Karpas-422 (cell line): ENCODE results near the gene SCFD1. TPM values are rescaled to one million over a fixed set of nuclear protein-coding genes. Genes with fewer than 3 reads are reported as not detected.
A peak's percentile ranks its signal among the peaks of the same experiment; 100 is the strongest.
"Not testable (repeated sequence)": the region's sequence is repeated elsewhere in the genome, so short reads cannot be mapped to it uniquely, and the experiment has no call there.

Experiments used
- DNase-seq: peaks from one replicate; pipeline ENCODE4 v3.0.0-alpha.2; 2015
- H2AFZ ChIP-seq: fragments of 200-600 bp; sonication (generic); 2 replicates; pipeline ENCODE4 v1.6.1; 2014; ENCODE audit warnings: antibody characterized with exemption, low read length, mixed read lengths
- H3K27ac ChIP-seq: fragments of 200-600 bp; sonication (generic); 2 replicates; pipeline ENCODE4 v1.5.1; 2014; ENCODE audit warnings: mild to moderate bottlenecking, low read length, moderate library complexity
- H3K27me3 ChIP-seq: fragments of 200-600 bp; sonication (generic); 2 replicates; pipeline ENCODE4 v1.6.1; 2014; ENCODE audit warnings: low read length, mixed read lengths
- H3K36me3 ChIP-seq: fragments of 200-600 bp; sonication (generic); 2 replicates; pipeline ENCODE4 v1.6.1; 2014; ENCODE audit warnings: low read length, mixed read lengths; ENCODE audit not compliant: insufficient read depth
- H3K4me1 ChIP-seq: fragments of 200-600 bp; sonication (generic); 2 replicates; pipeline ENCODE4 v1.6.1; 2014; ENCODE audit warnings: mild to moderate bottlenecking, low read length, mixed read lengths
- H3K4me2 ChIP-seq: fragments of 200-600 bp; sonication (generic); 2 replicates; pipeline ENCODE4 v1.6.1; 2014; ENCODE audit warnings: low read length, low read depth, mild to moderate bottlenecking; ENCODE audit not compliant: poor library complexity, severe bottlenecking
- H3K4me3 ChIP-seq: fragments of 200-600 bp; sonication (generic); 2 replicates; pipeline ENCODE4 v1.5.1; 2014; ENCODE audit warnings: mild to moderate bottlenecking, antibody characterized with exemption, low read length, mixed read lengths
- H3K79me2 ChIP-seq: fragments of 200-600 bp; sonication (generic); 2 replicates; pipeline ENCODE4 v1.6.1; 2014; ENCODE audit warnings: mild to moderate bottlenecking, low read length, mixed read lengths
- H3K9ac ChIP-seq: fragments of 200-600 bp; sonication (generic); 2 replicates; pipeline ENCODE4 v1.6.0; 2014; ENCODE audit warnings: low read length
- H3K9me2 ChIP-seq: fragments of 200-600 bp; sonication (generic), shearing (Covaris generic); replicated peaks from 2 replicates; pipeline ENCODE4 v1.6.0; 2014; ENCODE audit warnings: mild to moderate bottlenecking, low read length, moderate library complexity; ENCODE audit not compliant: insufficient read depth
- H3K9me3 ChIP-seq: fragments of 300-700, 200-600 bp; sonication (generic); 2 replicates; pipeline ENCODE4 v1.6.1; 2014; ENCODE audit warnings: low read length, mixed read lengths
- H4K20me1 ChIP-seq: fragments of 200-600 bp; sonication (generic); 2 replicates; pipeline ENCODE4 v1.6.1; 2014; ENCODE audit warnings: mild to moderate bottlenecking, antibody characterized with exemption, low read length, low read depth; ENCODE audit not compliant: insufficient read depth
- total RNA-seq: library from RNA; depleted of rRNA; stranded (reverse); fragments of >200 nt; shearing (Covaris generic); gene quantifications from 2 replicates; pipeline ENCODE4 v1.2.3, GENCODE V29; 2014; ENCODE audit warnings: low replicate concordance

SCFD1 gene
- total RNA-seq, 1 experiment from 2014 or later = 214 TPM

DNA sequence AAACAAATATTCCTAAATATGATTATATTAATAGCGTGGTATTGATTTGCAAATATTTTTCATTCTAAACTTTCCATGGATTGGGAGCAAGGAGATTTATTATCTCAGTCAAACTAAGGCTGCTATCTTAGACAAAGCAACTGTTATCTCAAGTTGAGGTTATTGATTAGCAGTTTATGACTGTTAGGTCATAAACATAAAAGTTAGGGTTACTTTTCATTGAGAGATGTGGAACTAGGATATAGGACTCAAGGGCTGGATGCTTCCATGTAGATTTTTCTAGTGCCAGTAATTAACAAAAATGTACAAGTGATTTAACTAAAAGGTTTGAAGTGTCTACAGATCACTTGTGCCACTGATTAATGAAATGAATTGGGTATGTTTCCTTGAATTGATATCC, 19.1 kb downstream of the SCFD1 start:
- H3K4me3 ChIP-seq = no peak overlapping the region
- H3K4me2 ChIP-seq = no peak overlapping the region
- no peak for DNase-seq
- H2AFZ ChIP-seq = no peak overlapping the region
- no peaks in the 10 kb centered on the region for H3K27me3 ChIP-seq
- no peaks in the 10 kb centered on the region for H3K9me2 ChIP-seq
- no peak overlapping the region for H3K27ac ChIP-seq
- peaks cover 92% of the 10 kb centered on the region for H3K79me2 ChIP-seq
- H4K20me1 ChIP-seq = no peaks in the 10 kb centered on the region
- no peak overlapping the region for H3K9ac ChIP-seq
- H3K4me1 ChIP-seq = peaks cover 11% of the 10 kb centered on the region
- H3K9me3 ChIP-seq = peaks cover 5% of the 10 kb centered on the region; the same call in 1 of the 2 replicates
- H3K36me3 ChIP-seq = peaks cover 94% of the 10 kb centered on the region

DNA sequence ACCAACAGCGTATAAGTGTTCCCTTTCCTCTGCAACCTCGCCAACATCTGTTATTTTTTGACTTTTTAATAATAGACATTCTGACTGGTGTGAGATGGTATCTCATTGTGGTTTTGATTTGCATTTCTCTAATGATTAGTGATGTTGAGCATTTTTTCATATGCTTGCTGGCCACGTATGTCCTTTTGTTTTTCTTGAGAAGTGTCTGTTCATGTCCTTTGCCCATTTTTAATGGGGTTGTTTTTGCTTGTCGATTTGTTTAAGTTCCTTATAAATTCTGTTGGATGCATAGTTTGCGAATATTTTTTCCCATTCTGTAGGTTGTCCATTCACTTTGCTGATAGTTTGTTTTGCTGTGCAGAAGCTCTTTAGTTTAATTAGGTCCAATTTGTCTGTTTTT, 22.3 kb downstream of the SCFD1 start:
- not testable (repeated sequence) for H3K27ac ChIP-seq, H3K9ac ChIP-seq, H3K27me3 ChIP-seq, H2AFZ ChIP-seq, H3K4me3 ChIP-seq, H4K20me1 ChIP-seq, H3K9me3 ChIP-seq, H3K9me2 ChIP-seq, H3K4me2 ChIP-seq, DNase-seq, H3K4me1 ChIP-seq
- H3K79me2 ChIP-seq = peaks cover 86% of the 10 kb centered on the region
- H3K36me3 ChIP-seq = peaks cover 76% of the 10 kb centered on the region

DNA sequence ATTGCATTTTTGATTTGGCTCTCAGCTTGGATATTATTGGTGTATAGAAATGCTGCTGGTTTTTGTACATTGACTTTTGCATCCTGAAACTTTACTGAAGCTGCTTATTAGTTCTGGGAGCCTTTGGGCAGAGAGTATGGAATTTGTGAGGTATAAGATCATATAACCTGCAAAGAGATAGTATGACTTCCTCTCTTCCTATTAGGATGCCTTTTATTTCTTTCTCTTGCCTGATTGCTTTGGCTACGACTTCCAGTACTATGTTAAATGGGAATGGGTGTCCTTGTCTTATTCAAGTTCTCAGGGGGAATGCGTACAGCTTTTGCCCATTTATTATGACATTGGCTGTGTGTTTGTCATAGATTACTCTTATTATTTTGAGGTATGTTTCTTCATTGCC, 23.5 kb downstream of the SCFD1 start:
- Histone ChIP-seq H3K79me2 (peaks cover 79% of the 10 kb centered on the region), H3K9me2 (no peaks in the 10 kb centered on the region), H3K4me1 (no peaks in the 10 kb centered on the region), H3K4me2 (no peak overlapping the region), H3K27me3 (no peaks in the 10 kb centered on the region), H3K27ac (no peak overlapping the region), H4K20me1 (no peaks in the 10 kb centered on the region), H3K4me3 (no peak overlapping the region), H3K9me3 (peaks cover 5% of the 10 kb centered on the region; the same call in 1 of the 2 replicates), H2AFZ (no peak overlapping the region), H3K36me3 (peaks cover 76% of the 10 kb centered on the region), H3K9ac (no peak overlapping the region)
- no peak for DNase-seq

DNA sequence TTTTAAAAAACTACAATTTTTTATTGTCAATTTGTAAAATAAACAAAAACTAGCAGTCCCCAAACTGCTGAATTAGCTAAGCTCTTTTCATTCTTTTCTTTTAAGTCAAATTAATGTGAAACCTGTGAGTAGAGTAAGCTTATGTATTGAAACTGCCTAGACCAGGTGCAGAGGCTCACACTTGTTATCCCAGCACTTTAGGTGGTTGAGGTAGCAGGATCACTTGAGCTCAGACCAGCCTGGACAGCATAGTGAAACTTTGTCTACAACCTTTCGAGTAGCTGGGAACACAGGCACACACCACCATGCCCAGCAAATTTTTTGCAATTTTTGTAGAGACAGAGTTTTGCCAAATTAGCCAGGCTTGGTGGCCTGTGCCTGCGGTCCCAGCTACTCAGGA, 26.4 kb downstream of the SCFD1 start:
- H3K79me2 ChIP-seq = peaks cover 62% of the 10 kb centered on the region
- no peaks in the 10 kb centered on the region for H3K27me3 ChIP-seq
- H3K9ac ChIP-seq = no peak overlapping the region
- peaks cover 72% of the 10 kb centered on the region for H3K36me3 ChIP-seq
- no peaks in the 10 kb centered on the region for H3K4me1 ChIP-seq
- no peak overlapping the region for H3K27ac ChIP-seq
- H3K9me2 ChIP-seq = no peaks in the 10 kb centered on the region
- H4K20me1 ChIP-seq = no peaks in the 10 kb centered on the region
- peaks cover 5% of the 10 kb centered on the region; the same call in 1 of the 2 replicates for H3K9me3 ChIP-seq
- no peak overlapping the region for H2AFZ ChIP-seq
- H3K4me3 ChIP-seq = no peak overlapping the region
- H3K4me2 ChIP-seq = no peak overlapping the region
- no peak for DNase-seq

DNA sequence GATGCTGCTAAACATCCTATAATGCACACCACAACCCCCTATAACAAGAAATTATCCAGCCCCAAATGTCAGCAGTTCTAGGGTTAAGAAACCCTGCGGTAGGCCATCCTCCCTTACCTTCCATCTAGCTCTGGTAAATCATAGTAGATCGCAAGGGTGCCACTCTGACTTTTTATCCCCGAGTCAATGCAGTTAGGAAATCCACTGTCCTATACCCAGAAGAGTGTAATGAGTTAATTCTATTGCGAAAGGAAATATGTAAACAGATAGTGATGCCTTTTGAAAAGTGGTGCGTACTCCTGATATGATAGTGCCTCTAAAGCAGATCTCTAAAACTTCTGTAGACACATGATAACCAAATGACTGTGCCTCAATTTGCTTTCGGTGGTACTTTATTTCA, 29.8 kb downstream of the SCFD1 start:
- Histone ChIP-seq H3K4me1 (no peaks in the 10 kb centered on the region), H3K36me3 (peaks cover 72% of the 10 kb centered on the region; the same call in 1 of the 2 replicates), H3K27ac (no peak overlapping the region), H3K9me2 (no peaks in the 10 kb centered on the region), H2AFZ (no peak overlapping the region), H3K9me3 (no peaks in the 10 kb centered on the region), H3K27me3 (no peaks in the 10 kb centered on the region), H3K4me3 (no peak overlapping the region), H3K9ac (no peak overlapping the region), H3K79me2 (peaks cover 40% of the 10 kb centered on the region), H3K4me2 (no peak overlapping the region), H4K20me1 (no peaks in the 10 kb centered on the region)
- no peak for DNase-seq

DNA sequence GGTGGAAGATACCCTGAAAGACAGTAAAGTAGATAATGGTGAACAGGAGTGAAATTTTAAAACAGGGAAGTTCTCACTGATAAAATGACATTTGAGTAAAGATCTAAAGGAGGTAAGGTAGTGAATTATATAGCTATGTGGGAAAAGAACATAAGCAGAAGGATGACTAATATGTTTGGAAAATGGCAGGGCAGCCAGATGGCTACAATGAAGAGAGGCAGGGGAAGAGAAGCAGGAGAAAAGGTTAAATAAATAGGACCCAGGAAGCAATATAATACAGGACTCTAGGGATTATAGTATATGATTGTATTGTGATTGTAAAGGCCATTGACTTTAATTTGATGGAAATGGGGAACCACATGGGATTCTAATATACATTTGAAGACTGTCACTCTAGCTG, 33.0 kb downstream of the SCFD1 start:
- peaks cover 85% of the 10 kb centered on the region for H3K36me3 ChIP-seq
- H4K20me1 ChIP-seq = no peaks in the 10 kb centered on the region
- no peak for DNase-seq
- no peaks in the 10 kb centered on the region for H3K9me3 ChIP-seq
- no peaks in the 10 kb centered on the region for H3K27me3 ChIP-seq
- H3K4me1 ChIP-seq = no peaks in the 10 kb centered on the region
- H3K9me2 ChIP-seq = no peaks in the 10 kb centered on the region
- no peak overlapping the region for H2AFZ ChIP-seq
- H3K79me2 ChIP-seq = peaks cover 48% of the 10 kb centered on the region
- H3K9ac ChIP-seq = no peak overlapping the region
- H3K4me2 ChIP-seq = no peak overlapping the region
- no peak overlapping the region for H3K27ac ChIP-seq
- H3K4me3 ChIP-seq = no peak overlapping the region

DNA sequence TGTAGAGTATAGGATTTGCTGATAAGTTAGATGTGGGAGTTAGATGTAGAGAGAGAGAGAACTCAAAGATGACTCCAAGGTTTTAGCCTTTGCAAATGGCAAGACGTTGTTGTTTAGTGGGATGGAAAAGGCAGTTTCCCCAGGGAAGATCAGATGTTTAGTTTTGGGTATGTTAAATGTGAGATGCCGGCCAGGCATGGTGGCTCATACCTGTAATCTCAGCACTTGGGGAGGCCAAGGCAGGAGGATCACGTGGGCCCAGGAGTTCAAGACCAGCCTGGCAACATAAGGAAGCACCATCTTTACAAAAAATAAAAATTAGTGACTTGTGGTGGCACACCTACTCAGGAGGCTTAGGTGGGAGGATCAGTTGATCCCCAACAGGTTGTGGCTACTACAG, 33.5 kb downstream of the SCFD1 start:
- Histone ChIP-seq H3K27ac (no peak overlapping the region), H3K36me3 (peaks cover 85% of the 10 kb centered on the region), H4K20me1 (no peaks in the 10 kb centered on the region), H3K27me3 (no peaks in the 10 kb centered on the region), H3K9ac (no peak overlapping the region), H3K9me2 (no peaks in the 10 kb centered on the region), H3K79me2 (peaks cover 51% of the 10 kb centered on the region), H3K4me2 (no peak overlapping the region), H2AFZ (no peak overlapping the region), H3K4me3 (no peak overlapping the region), H3K4me1 (no peaks in the 10 kb centered on the region), H3K9me3 (no peaks in the 10 kb centered on the region)
- no peak for DNase-seq

DNA sequence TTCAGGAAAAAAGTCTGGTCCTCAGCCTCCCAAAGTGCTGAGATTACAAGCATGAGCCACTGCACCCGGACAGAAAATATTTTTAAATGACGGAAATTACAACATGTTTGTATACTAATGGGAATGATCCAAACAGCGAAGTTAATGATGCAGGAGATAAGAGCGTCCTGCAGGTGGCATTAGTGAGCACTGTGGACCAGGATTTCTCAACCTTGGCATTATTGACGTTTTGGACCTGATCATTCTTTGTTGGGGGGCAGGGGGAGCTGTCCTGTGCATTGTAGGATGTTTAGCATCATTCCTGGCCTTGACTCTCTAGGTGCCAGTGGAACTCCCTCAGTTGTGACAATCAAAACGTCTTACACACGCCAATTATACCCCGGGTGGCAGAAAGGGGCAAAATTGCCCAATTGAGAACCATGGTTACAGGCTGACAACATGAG, 34.1 kb downstream of the SCFD1 start:
- DNase-seq = peak; percentile 73
- H3K4me2 ChIP-seq = no peak overlapping the region
- H3K4me3 ChIP-seq = no peak overlapping the region
- H3K9ac ChIP-seq = no peak overlapping the region
- H3K9me3 ChIP-seq = no peaks in the 10 kb centered on the region
- H4K20me1 ChIP-seq = no peaks in the 10 kb centered on the region
- H3K9me2 ChIP-seq = no peaks in the 10 kb centered on the region
- H3K27me3 ChIP-seq = no peaks in the 10 kb centered on the region
- peaks cover 85% of the 10 kb centered on the region for H3K36me3 ChIP-seq
- no peak overlapping the region for H2AFZ ChIP-seq
- no peaks in the 10 kb centered on the region for H3K4me1 ChIP-seq
- peaks cover 55% of the 10 kb centered on the region for H3K79me2 ChIP-seq
- H3K27ac ChIP-seq = no peak overlapping the region

DNA sequence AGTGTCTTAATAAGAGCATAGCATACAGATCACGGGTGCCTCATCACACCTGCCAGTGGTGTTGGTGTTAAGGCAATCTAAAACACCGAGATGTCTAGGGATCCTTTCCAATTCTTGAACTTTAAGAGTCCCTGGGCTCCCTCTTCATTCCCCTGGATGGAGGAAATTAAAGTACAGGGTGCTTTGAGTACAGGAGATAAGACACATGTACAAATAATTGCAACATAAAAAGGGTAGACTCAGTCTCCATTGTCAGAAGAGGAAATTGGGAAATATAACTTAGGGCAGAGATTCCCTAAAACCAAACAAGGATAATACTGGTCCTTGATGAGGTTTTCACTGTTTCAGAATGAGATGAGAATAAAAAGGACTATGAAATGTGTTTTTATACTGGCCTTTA, 34.9 kb downstream of the SCFD1 start:
- peaks cover 87% of the 10 kb centered on the region for H3K36me3 ChIP-seq
- H3K9me2 ChIP-seq = no peaks in the 10 kb centered on the region
- no peak overlapping the region for H3K4me2 ChIP-seq
- no peak overlapping the region for H3K9ac ChIP-seq
- no peaks in the 10 kb centered on the region for H3K9me3 ChIP-seq
- H4K20me1 ChIP-seq = no peaks in the 10 kb centered on the region
- H2AFZ ChIP-seq = no peak overlapping the region
- no peak overlapping the region for H3K27ac ChIP-seq
- DNase-seq = no peak
- H3K4me1 ChIP-seq = no peaks in the 10 kb centered on the region
- peaks cover 58% of the 10 kb centered on the region for H3K79me2 ChIP-seq
- no peaks in the 10 kb centered on the region for H3K27me3 ChIP-seq
- H3K4me3 ChIP-seq = no peak overlapping the region
